DND-41 (cell line): Measurements from ENCODE around the gene CYP11A1.

Experiments used
- EZH2 ChIP-seq: IDR thresholded peaks from 3 replicates; pipeline ENCODE4 v1.6.1; 2012; ENCODE audit warnings: borderline replicate concordance, low read depth, mild to moderate bottlenecking, moderate library complexity, low read length, inconsistent platforms; ENCODE audit not compliant: severe bottlenecking
- TF ChIP-seq, protein P1 (sequence below): IDR thresholded peaks from 2 replicates; pipeline ENCODE4 v1.5.1; 2012; ENCODE audit warnings: borderline replicate concordance, low read length, moderate library complexity, mild to moderate bottlenecking; ENCODE audit not compliant: poor library complexity, severe bottlenecking; ENCODE audit errors: extremely low read depth

DNA sequence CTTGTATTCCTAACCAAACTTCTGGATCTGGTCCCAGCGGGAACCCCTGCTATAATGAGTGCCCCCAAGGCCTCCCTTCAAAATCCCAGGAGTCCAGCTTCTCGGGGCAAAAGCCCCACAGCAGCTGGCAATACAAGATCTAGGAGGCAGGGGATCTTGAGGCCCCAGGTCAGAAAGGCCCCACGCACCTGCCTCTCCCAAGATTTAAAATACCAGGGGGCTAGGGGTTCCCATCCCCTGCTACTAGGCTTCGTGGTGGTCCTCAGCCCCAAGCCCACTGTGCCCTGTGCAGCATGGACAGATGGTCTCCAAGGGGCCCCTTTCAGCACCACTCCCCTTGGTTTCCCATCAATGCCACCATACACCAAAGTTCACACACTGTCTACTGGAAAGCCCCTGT is 15.8 kb upstream of the CYP11A1 start:
- TF ChIP-seq, protein P1, sequence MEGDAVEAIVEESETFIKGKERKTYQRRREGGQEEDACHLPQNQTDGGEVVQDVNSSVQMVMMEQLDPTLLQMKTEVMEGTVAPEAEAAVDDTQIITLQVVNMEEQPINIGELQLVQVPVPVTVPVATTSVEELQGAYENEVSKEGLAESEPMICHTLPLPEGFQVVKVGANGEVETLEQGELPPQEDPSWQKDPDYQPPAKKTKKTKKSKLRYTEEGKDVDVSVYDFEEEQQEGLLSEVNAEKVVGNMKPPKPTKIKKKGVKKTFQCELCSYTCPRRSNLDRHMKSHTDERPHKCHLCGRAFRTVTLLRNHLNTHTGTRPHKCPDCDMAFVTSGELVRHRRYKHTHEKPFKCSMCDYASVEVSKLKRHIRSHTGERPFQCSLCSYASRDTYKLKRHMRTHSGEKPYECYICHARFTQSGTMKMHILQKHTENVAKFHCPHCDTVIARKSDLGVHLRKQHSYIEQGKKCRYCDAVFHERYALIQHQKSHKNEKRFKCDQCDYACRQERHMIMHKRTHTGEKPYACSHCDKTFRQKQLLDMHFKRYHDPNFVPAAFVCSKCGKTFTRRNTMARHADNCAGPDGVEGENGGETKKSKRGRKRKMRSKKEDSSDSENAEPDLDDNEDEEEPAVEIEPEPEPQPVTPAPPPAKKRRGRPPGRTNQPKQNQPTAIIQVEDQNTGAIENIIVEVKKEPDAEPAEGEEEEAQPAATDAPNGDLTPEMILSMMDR = no peak
- TF ChIP-seq EZH2 = no peak
